Stimulated activated CD4-positive, alpha-beta T cell treated with anti-CD3 and anti-CD28 coated beads, Interleukin-12 subunit alpha, Interleukin-12 subunit beta, amount 100 ng/mL, for 48 hours (primary cell): ENCODE measurements around the gene HS3ST2.

Experiments used
- DNase-seq, 3 donors: peaks; one replicate each; pipeline ENCODE4 v3.0.0-alpha.2; 2020; ENCODE audit warnings: low read depth in 2 of 3, low spot score in 1 of 3

The HS3ST2 gene

GRCh38 chr16:22813948-22814710 is at the start of gene HS3ST2:
TSS of gene HS3ST2 (plus strand) at chr16:22814162. CDS start at chr16:22814611, 449 bp downstream.
- DNase-seq = no peak

- DNase-seq = no peak
These were observed 49.2 kb upstream of the HS3ST2 start for GRCh38 chr16:22764662-22765327.

- DNase-seq = no peak
These were observed 48.5 kb upstream of the HS3ST2 start for GRCh38 chr16:22765479-22765878.

GRCh38 chr16:22770866-22771265 is 43.1 kb upstream of the HS3ST2 start:
- no peak for DNase-seq

- DNase-seq = no peak
These were observed 42.4 kb upstream of the HS3ST2 start for GRCh38 chr16:22771551-22771950.

GRCh38 chr16:22775220-22775922 is 38.6 kb upstream of the HS3ST2 start:
- no peak for DNase-seq

- DNase-seq = no peak
These were observed 32.5 kb upstream of the HS3ST2 start for GRCh38 chr16:22781480-22781879.

GRCh38 chr16:22782314-22782713 is 31.6 kb upstream of the HS3ST2 start:
- DNase-seq = no peak

- no peak for DNase-seq
These were observed 29.2 kb upstream of the HS3ST2 start for GRCh38 chr16:22784690-22785214.

GRCh38 chr16:22785552-22785951 is 28.4 kb upstream of the HS3ST2 start:
- DNase-seq = no peak

GRCh38 chr16:22786284-22786683 is 27.7 kb upstream of the HS3ST2 start:
- no peak for DNase-seq

- no peak for DNase-seq
These were observed 27.3 kb upstream of the HS3ST2 start for GRCh38 chr16:22786691-22787090.

GRCh38 chr16:22787466-22788192 is 26.3 kb upstream of the HS3ST2 start:
- DNase-seq = no peak

GRCh38 chr16:22788193-22788530 is 25.8 kb upstream of the HS3ST2 start:
- DNase-seq = no peak

- no peak for DNase-seq
These were observed 24.5 kb upstream of the HS3ST2 start for GRCh38 chr16:22789281-22789945.

GRCh38 chr16:22797551-22797950 is 16.4 kb upstream of the HS3ST2 start:
- DNase-seq = no peak

- no peak for DNase-seq
These were observed 14.8 kb upstream of the HS3ST2 start for GRCh38 chr16:22799113-22799512.

GRCh38 chr16:22804893-22805292 is 9.1 kb upstream of the HS3ST2 start:
- no peak for DNase-seq

GRCh38 chr16:22805326-22805725 is 8.6 kb upstream of the HS3ST2 start:
- DNase-seq = no peak

- DNase-seq = no peak
These were observed 7.2 kb upstream of the HS3ST2 start for GRCh38 chr16:22806811-22807210.

GRCh38 chr16:22810226-22810625 is 3.7 kb upstream of the HS3ST2 start:
- DNase-seq = no peak
